HG02852 (cell line): ENCODE data around the gene HES4.

Experiments used
- ATAC-seq: cut with Tn5 transposase; IDR thresholded peaks from one replicate; pipeline ENCODE4 v1.9.1; 2021; ENCODE audit warnings: mild to moderate bottlenecking, moderate library complexity; ENCODE audit not compliant: unreplicated experiment

HES4 gene

DNA sequence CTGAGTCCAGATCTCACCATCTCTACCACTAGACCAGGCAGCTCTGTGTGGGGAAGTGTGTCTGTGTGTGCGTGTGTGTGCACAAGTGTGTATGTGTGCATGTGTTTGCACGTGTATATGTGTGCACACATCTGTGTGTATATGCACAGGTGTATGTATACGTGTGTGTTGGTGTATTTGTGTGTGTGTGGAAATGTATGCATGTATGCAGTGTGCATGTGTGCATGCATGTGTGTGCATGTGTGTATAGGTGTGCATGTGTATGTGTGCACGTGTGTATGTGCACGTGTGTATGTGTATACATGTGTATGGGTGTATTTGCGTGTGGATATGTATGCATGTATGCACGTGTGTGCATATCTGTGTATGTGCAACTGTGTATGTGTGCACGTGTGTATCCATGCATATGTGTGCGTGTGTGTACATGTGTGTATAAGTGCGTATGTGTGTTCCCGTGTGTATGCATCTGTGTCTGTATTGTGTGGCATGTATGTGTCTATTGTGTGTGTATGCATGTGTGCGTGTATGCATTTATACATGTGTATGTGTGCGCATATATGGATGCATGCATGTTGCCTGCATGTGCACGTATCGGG, 30.5 kb downstream of the HES4 start:
- no peak for ATAC-seq

DNA sequence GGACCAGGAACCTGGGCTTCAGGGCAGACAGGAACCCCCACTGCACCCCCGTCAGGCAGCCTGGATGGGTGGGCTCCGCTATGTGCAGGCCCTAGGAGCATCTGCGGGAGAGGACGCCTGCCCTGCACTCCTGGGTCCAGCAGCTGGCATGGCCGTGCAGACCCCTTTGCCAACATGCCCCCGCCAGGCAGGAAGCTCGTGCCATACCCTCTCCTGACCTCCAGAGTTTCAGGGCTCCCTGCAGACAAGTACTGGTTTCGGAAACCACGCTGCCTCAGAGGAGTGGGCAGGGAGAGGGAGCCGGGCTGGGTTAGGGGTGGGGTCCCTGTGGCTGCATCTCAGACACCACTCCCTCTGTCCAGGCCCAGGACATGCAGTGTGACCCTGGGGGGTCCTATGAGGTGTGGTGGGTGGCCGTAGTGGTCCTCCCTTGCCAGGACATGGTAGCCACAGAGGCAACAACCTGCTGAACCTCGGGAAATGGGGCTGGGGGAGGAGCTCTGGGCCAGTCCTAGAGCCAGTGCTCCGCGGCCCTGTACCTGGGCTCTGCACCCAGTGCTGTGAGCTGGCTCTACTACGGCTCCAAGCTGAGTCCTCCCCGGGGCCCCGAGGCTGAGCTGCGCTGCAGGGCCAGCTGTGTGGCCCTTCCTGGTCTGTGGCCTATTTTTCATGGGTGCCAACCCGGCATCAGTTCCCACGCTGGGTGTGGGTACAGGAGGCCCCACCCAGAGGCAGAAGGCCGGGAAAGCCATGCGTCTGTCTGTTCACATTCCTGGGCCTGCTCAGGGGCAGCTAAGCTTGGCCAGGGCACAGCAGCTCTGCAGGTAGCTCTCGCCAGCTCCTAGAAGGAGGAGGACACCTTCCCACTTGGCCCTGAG, 32.2 kb downstream of the HES4 start:
- no peak for ATAC-seq

DNA sequence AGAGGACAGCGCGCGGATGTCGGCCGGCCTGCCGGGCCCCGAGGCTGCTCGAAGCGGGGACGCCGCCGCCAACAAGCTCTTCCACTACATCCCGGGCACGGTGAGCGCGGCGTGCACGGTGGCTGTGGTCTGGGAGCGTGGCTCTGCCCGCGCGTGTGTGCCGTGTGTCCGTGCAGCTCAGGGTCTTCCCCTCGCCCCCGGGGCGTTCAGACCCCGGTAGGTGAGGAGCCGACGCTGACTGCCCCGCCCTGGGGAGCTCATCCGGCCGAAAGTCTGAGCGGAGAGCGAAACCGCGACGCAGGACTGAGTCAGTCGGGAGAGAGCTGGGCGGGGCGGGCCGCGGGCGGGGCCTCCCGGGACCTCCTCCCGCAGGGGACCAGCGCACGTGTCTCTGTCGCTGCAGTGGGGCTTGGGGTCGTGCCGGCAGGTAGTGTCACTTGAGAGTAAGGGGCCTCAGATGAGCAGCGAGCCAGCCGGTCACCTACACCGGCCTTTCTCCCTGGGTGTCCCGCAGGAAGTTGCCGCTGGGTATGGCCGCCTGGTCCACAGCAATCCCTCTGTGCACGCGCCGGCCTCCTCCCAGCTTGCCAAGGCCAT, 33.1 kb downstream of the HES4 start:
- ATAC-seq = peak; percentile 75

DNA sequence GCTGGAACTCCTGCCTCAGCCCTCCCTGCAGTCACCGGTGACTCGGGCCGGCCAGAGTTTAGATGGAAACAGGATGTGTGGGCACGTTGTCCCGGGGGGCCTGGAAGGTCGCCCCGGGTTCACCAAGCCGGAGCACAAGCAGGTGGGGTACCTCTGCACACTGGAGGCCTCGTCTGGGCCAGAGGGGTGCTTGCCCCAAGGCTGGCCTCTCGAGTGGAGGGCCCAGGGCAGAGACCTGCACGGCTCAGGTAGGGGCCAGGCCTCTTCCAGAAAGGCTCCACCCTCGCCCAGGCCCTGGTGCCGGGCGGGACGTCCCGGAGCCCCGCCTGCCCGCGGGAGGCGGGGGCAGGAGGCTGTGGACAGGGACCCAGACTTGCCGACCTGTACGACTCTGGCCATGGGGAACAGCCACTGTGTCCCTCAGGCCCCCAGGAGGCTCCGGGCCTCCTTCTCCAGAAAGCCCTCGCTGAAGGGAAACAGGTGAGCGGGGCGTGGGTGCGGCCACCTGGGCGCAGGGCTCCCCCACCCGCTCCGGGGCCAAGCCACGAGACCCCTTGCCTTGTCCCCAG, 33.7 kb downstream of the HES4 start, which contains the start of gene PLEKHN1:
Gene PLEKHN1, plus strand, starts transcription at position 348 of the 569 bp plus-strand sequence. Its CDS starts 50 bp downstream, at position 398.
- peak; percentile 34 for ATAC-seq

DNA sequence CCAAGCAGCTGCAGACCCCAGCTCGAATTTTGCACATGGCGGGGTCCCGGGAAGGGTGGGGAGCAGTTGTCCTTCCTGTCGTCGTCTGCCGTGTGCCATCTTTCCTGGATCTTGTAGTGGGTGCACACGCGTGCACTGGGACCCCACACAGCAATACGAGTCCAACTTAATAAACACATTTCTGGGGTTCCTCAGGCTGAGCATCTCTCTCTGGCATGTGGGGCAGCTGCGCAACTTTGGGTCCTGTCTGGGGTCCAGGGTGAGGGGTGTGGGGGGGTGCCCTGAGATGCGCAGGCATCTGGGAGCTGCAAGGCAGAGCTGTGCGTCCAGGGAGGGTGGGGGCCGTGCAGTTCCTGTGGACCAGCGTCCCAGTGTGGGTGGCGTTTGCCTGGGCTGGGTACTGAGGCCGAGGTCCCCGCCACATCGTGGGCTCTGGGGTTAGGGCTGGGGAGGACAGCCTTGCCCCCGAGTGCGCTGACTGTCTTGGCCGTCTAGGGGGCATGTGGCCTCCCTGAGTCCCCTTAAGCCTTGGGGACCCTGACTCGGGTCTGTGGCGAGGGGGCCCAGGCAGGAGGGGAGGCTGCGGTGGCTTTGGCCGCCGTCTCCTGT, 34.3 kb downstream of the HES4 start:
- ATAC-seq = no peak

DNA sequence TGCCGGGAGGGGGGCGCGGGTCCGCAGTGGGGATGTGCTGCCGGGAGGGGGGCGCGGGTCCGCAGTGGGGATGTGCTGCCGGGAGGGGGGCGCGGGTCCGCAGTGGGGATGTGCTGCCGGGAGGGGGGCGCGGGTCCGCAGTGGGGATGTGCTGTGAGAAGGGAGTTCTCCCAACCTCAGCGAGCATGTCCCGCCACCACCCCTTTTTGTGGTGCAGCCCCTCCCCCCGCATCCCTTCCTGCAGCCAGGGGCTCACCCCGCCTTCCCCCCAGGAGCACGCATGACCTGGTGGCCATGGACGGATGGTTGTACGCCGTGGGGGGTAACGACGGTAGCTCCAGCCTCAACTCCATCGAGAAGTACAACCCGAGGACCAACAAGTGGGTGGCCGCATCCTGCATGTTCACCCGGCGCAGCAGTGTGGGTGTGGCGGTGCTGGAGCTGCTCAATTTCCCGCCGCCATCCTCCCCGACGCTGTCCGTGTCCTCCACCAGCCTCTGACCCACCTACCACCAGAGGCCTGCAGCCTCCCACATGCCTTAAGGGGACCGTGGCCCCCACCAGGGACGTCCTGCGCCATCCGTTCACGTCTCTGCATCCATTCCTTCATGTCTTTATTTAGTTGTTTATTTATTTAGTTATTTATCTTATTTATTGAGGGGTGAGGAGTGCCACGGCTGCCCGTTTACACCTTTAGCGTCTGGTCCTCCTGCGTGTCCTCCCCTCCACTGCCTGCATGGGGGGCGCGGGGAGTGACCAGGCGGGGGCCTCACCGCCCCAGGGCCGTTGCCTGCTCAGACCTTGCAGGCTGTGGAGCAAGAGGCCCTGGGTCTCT, 35.0 kb downstream of the HES4 start:
- ATAC-seq = no peak

DNA sequence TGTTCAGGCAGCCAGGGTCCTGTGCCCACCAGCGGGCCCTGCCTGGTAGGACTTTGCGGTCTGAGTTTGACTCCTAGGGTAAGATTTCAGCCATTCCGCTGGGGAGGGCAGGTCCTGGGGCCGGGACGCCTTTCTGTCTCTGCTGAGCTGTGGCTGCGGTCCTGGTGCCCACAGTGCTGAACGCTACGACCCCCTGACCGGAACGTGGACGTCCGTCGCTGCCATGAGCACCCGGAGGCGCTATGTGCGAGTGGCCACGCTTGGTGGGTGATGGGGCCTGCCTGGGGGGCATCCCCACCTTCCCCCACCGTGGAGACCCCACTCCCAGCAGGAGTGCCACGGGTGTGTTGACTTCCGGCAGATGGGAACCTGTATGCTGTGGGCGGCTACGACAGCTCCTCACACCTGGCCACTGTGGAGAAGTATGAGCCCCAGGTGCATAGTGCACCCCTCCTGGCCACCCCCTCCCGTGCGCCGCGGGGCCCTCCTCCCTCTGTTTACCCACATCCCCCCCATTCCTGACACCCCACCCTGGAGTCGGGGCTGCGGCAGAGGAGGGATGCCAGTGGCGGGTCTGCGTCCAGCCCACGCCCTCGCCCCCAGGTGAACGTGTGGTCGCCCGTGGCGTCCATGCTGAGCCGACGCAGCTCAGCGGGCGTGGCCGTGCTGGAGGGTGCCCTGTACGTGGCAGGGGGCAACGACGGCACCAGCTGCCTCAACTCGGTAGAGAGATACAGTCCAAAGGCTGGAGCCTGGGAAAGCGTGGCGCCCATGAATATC, 36.0 kb downstream of the HES4 start:
- ATAC-seq = no peak

DNA sequence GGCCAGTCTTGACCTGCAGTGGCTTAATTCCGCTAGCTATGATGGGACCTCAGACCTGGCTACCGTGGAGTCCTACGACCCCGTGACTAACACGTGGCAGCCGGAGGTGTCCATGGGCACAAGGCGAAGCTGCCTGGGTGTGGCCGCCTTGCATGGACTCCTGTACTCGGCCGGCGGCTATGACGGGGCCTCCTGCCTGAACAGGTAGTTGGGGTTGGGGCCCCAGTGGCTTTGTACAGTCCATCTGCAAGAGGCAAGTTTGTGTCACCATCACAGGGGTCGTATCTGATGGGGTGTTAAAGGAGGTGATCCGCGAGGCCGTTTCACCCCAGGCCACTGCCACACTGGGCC, 36.6 kb downstream of the HES4 start:
- no peak for ATAC-seq

DNA sequence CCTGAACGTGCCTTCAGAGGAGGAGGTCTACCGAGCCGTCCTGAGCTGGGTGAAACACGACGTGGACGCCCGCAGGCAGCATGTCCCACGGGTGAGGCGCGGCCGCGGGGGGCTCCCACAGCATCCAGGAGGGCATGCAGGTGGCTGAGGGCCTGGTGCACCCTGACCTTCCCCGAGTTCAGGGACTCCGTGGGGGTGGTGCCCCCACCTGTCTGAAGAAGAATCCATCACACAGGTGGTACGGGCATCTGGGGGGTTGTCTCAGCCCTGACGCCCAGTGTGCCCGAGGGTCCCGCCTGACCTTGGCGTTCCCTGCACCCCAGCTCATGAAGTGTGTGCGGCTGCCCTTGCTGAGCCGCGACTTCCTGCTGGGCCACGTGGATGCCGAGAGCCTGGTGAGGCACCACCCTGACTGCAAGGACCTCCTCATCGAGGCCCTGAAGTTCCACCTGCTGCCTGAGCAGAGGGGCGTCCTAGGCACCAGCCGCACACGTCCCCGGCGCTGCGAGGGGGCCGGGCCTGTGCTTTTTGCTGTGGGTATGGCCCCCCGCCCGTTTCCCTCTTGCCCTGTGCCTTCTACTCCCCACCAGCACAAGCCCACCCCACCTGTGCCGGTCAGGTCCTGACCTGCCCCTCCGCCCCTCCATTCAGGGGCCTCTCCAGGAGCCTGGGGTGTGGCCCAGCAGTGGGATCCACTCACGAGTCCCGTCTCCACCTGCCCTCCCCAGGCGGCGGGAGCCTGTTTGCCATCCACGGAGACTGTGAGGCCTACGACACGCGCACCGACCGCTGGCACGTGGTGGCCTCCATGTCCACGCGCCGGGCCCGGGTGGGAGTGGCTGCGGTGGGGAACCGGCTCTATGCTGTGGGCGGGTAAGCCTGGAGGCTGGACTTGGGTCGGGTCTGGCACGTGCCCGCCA, 37.3 kb downstream of the HES4 start:
- no peak for ATAC-seq

DNA sequence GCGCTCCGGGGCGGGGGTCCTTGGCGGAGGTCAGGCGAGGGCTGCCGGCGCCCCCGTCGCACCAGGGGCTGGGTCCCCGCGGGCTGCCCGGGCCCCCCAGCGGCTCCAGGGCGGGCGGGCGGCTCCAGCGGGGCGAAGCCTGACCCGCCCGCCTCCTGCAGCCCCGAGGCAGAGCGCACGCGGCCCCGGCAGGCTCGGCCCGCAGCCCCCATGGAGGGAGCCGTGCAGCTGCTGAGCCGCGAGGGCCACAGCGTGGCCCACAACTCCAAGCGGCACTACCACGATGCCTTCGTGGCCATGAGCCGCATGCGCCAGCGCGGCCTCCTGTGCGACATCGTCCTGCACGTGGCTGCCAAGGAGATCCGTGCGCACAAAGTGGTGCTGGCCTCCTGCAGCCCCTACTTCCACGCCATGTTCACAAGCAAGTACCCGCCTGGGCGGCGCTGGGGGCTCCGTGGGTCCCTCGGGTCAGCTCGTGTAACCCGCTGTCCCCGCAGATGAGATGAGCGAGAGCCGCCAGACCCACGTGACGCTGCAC, 38.7 kb downstream of the HES4 start:
- peak; percentile 3 for ATAC-seq

DNA sequence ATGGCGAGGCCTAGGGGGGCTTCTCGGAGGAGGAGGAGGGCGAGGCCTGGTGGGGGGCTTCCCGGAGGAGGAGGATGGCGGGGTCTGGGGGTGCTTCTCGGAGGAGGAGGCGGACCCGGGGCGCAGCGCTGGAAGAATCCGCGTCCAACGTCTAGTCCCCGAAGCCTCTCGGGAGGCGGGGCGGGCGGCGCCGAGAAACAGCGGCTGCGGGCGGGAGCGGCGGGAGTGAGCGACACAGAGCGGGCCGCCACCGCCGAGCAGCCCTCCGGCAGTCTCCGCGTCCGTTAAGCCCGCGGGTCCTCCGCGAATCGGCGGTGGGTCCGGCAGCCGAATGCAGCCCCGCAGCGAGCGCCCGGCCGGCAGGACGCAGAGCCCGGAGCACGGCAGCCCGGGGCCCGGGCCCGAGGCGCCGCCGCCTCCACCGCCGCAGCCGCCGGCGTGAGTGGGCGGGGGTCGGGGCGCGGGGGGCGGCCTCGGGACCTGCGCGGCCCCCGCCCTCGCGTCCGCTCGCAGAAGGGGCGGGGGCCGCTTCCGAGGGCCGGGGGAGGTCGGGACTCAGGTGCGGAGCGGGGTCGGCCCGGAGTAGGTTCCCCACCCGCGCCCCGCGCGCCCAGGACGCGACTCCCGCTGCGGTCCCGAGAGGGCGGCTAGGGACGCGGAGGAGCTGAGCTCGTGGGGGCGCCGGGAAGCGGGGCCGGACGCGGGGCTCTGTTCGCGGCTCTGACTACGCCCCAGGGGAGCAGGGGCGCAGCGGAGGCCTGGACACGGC, 39.4 kb downstream of the HES4 start, which contains the start of gene KLHL17:
Gene KLHL17, plus strand, starts transcription at position 222 of the 769 bp plus-strand sequence. Its CDS starts 110 bp downstream, at position 332.
- ATAC-seq = peak; percentile 52

DNA sequence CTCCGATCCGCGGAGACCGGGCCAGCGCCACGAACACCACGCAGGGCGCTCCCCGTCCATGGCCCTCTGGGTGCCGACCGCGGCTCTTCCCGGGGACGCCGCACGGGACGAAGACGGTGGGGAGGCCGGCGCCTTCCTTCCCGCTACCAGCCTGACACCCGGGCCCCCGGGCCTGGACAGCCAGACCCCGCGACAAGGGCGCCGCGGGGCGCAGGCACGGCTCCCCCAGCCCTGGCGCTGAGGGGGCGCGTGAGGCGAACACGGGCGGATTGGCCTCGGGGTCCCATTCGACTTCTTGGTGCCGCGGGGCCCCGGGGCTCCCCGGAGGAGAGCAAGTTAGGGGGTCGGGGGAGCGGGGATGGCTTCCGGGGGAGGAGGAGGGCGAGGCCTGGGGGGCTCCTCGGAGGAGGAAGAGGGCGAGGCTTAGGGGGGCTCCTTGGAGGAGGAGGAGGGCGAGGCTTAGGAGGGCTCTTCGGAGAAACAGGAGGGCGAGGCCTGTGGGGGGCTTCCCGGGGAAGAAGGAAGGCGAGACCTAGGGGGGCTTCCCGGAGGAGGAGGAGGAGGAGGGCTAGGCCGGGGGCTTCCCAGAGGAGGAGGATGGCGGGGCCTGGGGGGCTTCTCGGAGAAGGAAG, 40.0 kb downstream of the HES4 start:
- ATAC-seq = no peak

DNA sequence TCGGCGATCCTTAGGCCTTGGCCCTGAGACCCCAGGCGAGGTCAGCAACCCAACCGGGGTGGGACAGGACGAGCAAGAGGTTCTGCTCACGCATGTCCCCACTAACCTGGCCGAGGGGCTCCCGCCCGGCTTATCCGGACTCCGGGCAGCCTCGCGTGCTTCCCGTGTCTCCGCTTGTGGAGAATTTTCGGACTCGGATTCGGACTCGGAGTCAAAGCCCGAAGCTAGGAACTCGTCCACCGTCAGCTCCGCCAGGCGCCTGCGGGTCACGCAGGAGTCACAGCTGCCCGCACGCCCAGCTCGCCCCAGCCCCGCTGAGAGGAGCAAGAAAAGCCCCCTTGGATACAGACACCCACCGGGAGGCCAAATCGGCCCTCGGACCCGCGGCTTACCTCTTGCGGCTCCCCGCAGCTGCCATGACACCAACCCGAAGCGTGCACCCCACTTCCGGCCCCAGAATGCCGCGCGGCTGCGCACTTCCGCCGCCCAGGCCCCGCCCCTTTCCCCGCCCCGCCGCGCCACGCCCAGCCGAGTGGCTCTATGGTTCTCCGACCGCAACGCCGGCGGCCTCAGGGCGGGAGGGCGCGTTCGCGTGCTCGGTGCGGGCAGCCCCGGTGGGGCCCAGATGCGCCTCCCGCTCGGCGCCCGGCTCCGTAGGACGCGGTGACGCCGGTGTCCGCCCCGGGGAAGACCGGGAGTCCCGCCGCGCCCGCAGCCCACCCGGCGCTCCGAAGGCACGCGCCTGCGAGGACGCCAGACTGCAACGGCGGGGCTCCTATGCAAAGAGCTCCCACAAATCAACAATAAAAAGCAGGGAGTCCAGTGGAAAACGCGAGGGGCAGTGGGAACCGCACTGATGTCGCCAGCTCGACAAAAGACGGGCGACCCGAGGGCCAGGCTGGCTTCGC, 40.8 kb downstream of the HES4 start, which contains the start of gene NOC2L:
Gene NOC2L, minus strand, starts transcription at position 434 of the 908 bp plus-strand sequence. Its CDS starts 16 bp downstream, at position 418.
- no peak for ATAC-seq

DNA sequence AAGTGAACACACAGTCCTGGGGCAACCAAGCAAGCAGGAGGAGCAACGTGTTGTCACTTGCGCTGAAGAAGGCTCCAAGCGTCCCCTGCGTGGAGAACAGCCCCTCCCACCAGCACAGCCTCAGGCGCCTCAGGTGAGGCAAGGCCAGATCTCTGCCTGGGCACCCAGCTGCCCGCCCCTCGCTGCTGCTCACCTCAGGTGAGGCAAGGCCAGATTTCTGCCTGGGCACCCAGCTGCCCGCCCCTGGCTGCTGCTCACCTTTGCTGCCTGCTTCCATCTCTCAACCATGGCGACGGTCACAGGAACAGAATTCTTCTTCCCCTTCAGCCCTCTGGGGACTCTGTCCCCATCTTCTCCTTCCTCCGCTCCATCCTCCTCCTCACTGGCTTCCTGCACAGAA, 43.3 kb downstream of the HES4 start:
- ATAC-seq = no peak

DNA sequence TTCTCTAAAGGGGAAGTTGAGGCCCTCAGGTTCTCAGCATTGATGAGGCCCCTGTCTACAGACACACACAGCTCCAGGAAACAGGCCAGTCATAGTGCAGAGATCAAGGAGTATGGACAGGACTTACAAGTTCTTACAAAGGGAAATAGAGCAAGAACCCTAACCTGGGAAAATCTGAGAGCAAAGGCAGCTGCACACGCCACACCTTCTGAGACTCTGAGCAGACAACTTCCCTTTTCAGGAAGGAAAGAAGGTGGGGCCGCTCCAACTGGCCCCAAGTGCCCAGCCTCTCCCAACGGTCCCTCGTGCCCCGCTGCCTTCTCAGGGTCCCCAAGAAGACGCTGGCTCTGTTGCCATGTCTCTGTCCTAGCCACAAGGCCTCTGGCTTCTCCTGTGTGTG, 44.4 kb downstream of the HES4 start:
- ATAC-seq = no peak

DNA sequence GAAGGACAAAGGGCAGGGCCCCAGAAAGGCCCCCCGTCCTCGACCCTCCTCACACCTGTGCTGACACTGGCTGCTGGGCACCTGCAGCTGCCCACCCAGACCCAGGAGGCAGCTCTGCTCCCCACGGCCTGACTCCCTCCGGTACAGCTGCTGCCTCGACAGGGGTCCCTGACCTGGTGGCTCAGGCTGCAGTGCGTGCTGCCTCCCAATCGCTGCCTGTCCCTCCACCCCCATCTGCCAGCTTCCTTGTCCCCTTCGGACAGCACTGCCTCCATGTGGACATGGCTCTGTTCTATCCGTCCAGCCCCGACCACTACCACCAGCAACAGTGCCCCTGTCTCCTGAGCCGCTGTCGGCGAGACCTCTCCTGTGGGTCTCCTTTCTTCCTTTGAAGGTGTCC, 45.0 kb downstream of the HES4 start:
- ATAC-seq = no peak
